GM18867 (cell line): ENCODE data around the gene SRGAP1.

ENCODE experiments used
- ATAC-seq: cut with Tn5 transposase; IDR thresholded peaks from one replicate; pipeline ENCODE4 v1.9.1; 2021; ENCODE audit warnings: mild to moderate bottlenecking, moderate library complexity; ENCODE audit not compliant: unreplicated experiment

The SRGAP1 gene

GRCh38 chr12:63844391-63845341 is at the start of gene SRGAP1:
Gene SRGAP1, plus strand, starts transcription at chr12:63844700. Its CDS starts 117 bp downstream, at chr12:63844817.
- ATAC-seq, result peak; percentile 21

- ATAC-seq, result no peak
These were observed 49.3 kb upstream of the SRGAP1 start for GRCh38 chr12:63795032-63795687.

DNA sequence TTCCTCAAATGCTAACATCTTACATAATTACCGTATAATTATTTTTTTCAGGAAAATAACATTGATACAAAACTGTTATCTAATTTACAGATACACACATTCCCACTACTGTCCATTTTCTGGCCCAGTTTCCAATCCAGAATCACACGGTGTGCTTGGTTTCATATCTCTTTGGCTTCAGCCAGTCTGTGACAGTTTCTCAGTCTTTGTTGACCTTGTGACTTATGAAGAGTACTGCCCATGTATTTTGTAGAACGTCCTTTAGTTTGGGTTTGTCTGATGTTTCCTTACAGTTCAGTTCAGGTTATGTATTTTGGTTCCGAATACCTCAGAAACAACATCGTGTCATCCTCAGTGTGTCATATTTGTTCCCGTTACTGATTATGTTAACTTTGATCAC is 48.6 kb upstream of the SRGAP1 start:
- ATAC-seq, result no peak

- no peak for ATAC-seq
These were observed 42.4 kb upstream of the SRGAP1 start for GRCh38 chr12:63802012-63802608.

DNA sequence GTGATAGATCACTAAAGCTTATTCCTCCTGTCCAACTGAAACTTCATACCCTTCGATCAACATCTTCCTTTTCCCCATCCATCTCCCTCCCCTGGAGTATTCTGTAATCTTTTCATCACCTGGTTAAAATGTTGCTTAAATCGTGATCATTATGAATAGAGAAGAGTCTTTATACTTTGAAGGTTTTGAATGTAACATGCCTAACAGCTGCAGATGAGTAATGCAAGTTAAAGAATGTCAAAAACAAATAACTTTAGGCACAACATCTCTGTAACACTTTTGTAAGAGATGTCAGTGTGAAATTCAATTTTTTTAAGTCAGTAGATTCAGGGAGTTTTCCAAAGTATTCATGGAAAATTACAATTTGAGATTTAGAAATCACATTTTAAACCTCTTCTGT is 39.8 kb upstream of the SRGAP1 start:
- no peak for ATAC-seq

DNA sequence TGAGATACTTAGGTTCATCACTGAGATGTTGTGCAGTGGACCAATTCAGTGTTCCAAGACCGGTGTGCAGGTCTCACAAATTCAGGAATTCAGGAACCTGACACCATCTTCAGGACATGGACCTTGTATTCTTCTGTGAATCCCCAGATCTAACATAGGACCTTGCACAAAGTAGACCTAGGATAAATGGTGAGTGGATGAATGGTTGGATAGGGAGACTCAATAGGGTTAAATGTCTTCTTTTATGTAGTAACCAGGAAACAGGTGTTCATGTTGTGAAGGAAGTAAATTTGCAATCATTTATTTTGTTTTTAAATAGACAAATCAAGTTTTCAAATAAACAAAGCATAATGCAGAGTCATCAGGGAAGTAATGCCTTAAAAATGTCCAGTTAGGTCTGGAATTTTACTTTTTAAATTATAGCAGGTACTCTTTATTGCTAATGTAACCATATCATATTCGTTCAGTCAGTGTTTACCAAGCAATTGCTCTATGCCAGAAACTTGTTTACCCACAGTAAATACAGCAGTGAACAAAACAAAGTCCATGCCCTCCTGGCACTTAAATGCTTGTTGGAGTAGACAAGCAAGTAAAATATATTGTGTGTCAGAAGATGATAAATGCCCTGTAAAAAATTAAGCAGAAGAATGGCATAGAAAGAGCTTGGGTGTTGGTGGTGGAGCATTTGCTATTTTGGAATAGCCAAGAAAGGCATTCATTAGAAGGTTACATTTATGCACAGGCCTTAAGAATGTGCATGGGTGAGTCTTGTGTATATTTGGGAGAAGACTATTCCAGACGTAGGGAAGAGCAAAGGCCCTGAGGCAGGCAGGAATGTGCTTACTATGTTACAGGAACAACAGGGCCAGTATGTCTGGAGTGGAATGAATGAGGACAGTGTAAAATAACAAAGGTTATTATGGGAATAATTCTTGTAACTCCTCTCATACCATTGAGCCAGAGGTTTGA is 38.5 kb upstream of the SRGAP1 start:
- no peak for ATAC-seq

DNA sequence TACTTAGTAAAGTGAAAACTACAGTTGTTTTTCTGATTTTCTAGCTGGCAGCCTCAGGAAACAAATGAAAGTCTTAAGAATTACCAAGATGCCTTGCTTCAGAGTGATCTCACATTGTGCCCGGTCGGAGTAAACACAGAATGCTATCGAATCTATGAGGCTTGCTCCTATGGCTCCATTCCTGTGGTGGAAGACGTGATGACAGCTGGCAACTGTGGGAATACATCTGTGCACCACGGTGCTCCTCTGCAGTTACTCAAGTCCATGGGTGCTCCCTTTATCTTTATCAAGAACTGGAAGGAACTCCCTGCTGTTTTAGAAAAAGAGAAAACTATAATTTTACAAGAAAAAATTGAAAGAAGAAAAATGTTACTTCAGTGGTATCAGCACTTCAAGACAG is 35.9 kb upstream of the SRGAP1 start:
- no peak for ATAC-seq

- ATAC-seq, result no peak
These were observed 34.9 kb upstream of the SRGAP1 start for GRCh38 chr12:63809566-63809965.

- ATAC-seq, result no peak
These were observed 33.2 kb upstream of the SRGAP1 start for GRCh38 chr12:63811334-63811733.

DNA sequence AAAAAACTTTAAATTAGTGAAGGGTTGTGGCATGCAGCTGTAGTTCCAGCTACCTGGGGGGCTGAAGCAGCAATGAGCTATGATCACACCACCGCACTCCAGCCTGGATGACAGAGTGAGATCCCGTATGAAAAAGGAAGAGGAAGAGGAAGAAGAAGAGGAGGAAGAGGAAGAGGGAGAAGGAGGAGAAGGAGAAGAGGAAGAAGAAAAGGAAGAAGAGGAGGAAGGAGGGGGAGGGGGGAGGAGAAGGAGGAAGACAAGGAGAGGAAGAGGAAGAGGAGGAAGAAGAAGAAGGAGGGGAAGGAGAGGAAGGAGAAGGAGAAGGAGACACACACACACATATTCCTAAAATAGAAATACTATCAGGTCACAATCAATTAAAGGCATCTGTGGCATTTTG is 32.7 kb upstream of the SRGAP1 start:
- no peak for ATAC-seq

DNA sequence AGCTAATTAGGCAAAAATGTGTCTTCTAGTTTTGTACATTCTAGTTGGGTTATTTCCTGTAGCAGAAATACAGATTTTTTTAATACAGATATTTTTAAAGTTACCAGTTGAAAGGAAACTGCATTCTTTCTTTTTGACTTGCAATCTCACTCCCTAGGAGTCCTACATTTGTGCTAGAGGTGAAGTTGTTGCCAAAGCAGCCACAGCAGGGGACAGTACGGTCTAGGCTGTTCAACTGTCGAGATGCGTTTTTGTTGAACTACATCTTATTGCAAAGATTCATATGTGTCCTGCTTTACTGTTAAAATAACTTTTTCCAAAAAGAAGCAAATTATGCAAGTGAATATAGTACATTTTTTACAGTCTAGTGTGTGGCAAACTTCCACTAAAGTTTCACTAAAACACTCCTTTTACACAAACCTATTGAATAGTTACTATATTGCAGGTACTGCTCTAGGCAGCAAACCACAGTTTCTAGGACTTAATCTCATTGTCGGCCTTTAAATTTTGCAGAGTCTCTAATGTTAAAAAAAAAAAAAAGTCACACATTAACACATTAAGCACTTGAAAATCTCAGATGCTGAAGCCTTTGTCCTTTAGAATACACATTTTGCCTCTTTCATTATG is 30.2 kb upstream of the SRGAP1 start:
- ATAC-seq, result peak; percentile 40

GRCh38 chr12:63815482-63815852 is 29.0 kb upstream of the SRGAP1 start:
- no peak for ATAC-seq

- ATAC-seq, result peak; percentile 36
These were observed 28.5 kb upstream of the SRGAP1 start for GRCh38 chr12:63816031-63816430.

DNA sequence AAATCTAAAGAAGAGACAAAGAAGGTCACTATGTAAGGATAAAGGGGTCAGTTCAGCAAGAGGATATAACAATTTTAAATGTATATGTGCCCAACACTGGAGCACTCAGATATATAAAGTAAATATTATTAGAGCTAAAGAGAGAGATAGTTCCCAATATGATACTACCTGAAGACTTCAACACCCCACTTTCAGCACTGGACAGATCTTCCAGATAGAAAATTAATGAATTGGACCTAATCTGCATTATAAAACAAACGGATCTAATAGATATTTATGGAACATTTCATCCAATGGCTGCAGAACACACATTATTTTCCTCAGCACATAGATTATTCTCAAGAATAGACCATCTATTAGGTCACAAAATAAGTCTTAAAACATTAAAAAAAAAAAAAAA is 24.1 kb upstream of the SRGAP1 start:
- ATAC-seq, result no peak

GRCh38 chr12:63821781-63822251 is 22.7 kb upstream of the SRGAP1 start:
- no peak for ATAC-seq

DNA sequence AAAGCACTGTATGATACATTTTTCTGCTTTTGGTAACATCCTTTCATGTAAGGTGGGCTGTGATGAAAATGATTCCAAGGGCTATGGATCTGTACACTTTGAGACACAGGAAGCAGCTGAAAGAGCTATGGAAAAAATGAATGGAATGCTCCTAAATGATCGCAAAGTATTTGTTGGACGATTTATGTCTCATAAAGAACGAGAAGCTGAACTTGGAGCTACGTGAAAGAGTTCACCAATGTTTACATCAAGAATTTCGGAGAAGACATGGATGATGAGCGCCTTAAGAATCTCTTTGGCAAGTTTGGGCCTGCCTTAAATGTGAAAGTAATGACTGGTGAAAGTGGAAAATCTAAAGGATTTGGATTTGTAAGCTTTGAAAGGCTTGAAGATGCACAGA is 22.1 kb upstream of the SRGAP1 start:
- no peak for ATAC-seq

- no peak for ATAC-seq
These were observed 21.5 kb upstream of the SRGAP1 start for GRCh38 chr12:63823040-63823439.

- peak; percentile 89 for ATAC-seq
These were observed 18.4 kb upstream of the SRGAP1 start for GRCh38 chr12:63826006-63826585.

- no peak for ATAC-seq
These were observed 15.6 kb upstream of the SRGAP1 start for GRCh38 chr12:63828867-63829266.

DNA sequence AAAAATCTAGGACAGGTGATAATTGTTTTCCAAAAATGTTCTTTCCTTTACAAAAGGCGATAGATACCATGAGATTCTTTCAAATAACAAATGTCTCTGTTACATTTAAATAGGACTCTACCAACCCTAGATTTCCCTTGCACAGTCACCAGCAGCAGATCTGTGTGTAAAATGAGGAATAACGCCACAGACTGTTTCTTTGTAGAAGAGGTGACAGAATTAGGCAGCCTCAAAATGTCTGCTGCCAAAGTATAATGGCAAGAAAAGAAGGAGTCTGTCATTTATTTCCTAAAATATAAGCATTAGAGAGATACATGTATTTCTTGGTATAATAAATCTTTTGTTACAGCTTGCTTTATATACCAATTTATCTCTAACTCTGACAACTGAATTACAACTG is 8.5 kb upstream of the SRGAP1 start:
- no peak for ATAC-seq
